ENCODE measurements around the gene KCNH1. TPM values are rescaled to one million over a fixed set of nuclear protein-coding genes. Genes with fewer than 3 reads are reported as not detected.

The KCNH1 gene
- total and polyA plus RNA-seq, 10 of the 15 experiments (the other 5 are each of a cell fraction or from before 2014, with no cell fraction given): 0.02 to 0.04 (median 0.04) TPM; not detected in 7

DNA sequence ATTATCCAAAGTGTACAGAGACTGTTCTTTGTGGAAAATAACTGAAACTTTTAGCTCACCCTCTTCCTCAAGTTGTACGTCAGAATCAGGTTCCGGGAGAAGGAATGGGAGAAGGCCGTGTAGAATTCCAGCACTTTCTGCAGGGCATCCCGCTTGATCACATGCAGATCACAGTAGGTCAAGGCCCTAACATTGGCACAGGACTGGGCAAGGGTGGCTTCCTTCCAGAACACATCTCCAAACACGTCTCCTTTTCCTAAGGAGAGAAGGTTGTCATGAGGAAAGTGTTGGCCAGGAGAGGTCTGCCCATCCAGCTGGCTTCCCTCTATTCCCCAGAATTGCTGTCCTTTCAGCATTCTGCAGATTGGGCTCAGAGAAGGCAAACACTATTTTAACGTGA lies 358.7 kb downstream of the KCNH1 start:
- RAD21 ChIA-PET (ENCODE audit: unreplicated experiment): no interaction called here
- ATAC-seq: no peak
- BruUV-seq (replicated peaks): no TSS peak

More for the DNA sequence above, 358.7 kb downstream of the KCNH1 start:
- ChIA-PET POLR2A (no interaction called here), SMC1A (ENCODE audit: uncharacterized antibody, unreplicated experiment) (no interaction called here), CTCF (no interaction called here)
- Histone ChIP-seq H3K9ac (ENCODE audit: control insufficient read depth, insufficient read depth, low read length) (no peak overlapping the region), H2AFZ (ENCODE audit: control insufficient read depth, low read depth, low read length) (no peak overlapping the region), H3K9me3 (replicated peaks; ENCODE audit: control insufficient read depth, insufficient read depth, low read length) (no peaks in the 10 kb centered on the region), H3K79me2 (ENCODE audit: control insufficient read depth, insufficient read depth, low read length) (no peaks in the 10 kb centered on the region), H3K36me3 (ENCODE audit: control insufficient read depth in 2 of 2, insufficient read depth in 2 of 2, low read length in 1 of 2) (no peaks in the 10 kb centered on the region), H3K4me1 (ENCODE audit: control insufficient read depth, insufficient read depth, low read length) (no peaks in the 10 kb centered on the region), H3K4me3 (no peak overlapping the region), H3K4me2 (ENCODE audit: control insufficient read depth, insufficient read depth) (no peak overlapping the region), H3K27ac (ENCODE audit: control insufficient read depth, insufficient read depth) (no peak overlapping the region), H4K20me1 (ENCODE audit: control insufficient read depth, insufficient read depth) (no peaks in the 10 kb centered on the region), H3K27me3 (replicated peaks in 1 of 2; ENCODE audit: control insufficient read depth in 2 of 2, insufficient read depth in 2 of 2, low read length in 1 of 2) (no peaks in the 10 kb centered on the region)
- intact Hi-C loops (cut with micrococcal nuclease; ENCODE audit: unreplicated experiment): no loop called here
- no peak for FAIRE-seq
- TF ChIP-seq YBX1 (IDR thresholded peaks at IDR 0.05): no peak
- TF ChIP-seq CBX3 (IDR thresholded peaks at IDR 0.05; ENCODE audit: borderline replicate concordance, low read depth): no peak
- TF ChIP-seq, protein P1, sequence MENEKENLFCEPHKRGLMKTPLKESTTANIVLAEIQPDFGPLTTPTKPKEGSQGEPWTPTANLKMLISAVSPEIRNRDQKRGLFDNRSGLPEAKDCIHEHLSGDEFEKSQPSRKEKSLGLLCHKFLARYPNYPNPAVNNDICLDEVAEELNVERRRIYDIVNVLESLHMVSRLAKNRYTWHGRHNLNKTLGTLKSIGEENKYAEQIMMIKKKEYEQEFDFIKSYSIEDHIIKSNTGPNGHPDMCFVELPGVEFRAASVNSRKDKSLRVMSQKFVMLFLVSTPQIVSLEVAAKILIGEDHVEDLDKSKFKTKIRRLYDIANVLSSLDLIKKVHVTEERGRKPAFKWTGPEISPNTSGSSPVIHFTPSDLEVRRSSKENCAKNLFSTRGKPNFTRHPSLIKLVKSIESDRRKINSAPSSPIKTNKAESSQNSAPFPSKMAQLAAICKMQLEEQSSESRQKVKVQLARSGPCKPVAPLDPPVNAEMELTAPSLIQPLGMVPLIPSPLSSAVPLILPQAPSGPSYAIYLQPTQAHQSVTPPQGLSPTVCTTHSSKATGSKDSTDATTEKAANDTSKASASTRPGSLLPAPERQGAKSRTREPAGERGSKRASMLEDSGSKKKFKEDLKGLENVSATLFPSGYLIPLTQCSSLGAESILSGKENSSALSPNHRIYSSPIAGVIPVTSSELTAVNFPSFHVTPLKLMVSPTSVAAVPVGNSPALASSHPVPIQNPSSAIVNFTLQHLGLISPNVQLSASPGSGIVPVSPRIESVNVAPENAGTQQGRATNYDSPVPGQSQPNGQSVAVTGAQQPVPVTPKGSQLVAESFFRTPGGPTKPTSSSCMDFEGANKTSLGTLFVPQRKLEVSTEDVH (IDR thresholded peaks at IDR 0.05; ENCODE audit: low read depth, partially characterized antibody): no peak
- no peak for TF ChIP-seq HCFC1 (IDR thresholded peaks at IDR 0.05; ENCODE audit: low read length)
- TF ChIP-seq, protein P2, sequence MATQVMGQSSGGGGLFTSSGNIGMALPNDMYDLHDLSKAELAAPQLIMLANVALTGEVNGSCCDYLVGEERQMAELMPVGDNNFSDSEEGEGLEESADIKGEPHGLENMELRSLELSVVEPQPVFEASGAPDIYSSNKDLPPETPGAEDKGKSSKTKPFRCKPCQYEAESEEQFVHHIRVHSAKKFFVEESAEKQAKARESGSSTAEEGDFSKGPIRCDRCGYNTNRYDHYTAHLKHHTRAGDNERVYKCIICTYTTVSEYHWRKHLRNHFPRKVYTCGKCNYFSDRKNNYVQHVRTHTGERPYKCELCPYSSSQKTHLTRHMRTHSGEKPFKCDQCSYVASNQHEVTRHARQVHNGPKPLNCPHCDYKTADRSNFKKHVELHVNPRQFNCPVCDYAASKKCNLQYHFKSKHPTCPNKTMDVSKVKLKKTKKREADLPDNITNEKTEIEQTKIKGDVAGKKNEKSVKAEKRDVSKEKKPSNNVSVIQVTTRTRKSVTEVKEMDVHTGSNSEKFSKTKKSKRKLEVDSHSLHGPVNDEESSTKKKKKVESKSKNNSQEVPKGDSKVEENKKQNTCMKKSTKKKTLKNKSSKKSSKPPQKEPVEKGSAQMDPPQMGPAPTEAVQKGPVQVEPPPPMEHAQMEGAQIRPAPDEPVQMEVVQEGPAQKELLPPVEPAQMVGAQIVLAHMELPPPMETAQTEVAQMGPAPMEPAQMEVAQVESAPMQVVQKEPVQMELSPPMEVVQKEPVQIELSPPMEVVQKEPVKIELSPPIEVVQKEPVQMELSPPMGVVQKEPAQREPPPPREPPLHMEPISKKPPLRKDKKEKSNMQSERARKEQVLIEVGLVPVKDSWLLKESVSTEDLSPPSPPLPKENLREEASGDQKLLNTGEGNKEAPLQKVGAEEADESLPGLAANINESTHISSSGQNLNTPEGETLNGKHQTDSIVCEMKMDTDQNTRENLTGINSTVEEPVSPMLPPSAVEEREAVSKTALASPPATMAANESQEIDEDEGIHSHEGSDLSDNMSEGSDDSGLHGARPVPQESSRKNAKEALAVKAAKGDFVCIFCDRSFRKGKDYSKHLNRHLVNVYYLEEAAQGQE (IDR thresholded peaks at IDR 0.05; ENCODE audit: low read depth, low read length): no peak
- TF ChIP-seq JUNB (IDR thresholded peaks at IDR 0.05): no peak
- no peak for DNase-seq (ENCODE audit: low read depth, low spot score)
- in situ Hi-C loops (cut with MboI): no loop called here
- 34% methylated on average over 6 of the region's 6 CpGs for WGBS (ENCODE audit: insufficient coverage, insufficient replicate concordance, low lambda C conversion rate, missing lambda C conversion rate)

Data from GM12878 (cell line).